Measurements from ENCODE around the gene DNMT3A. TPM values are rescaled to one million over a fixed set of nuclear protein-coding genes. Genes with fewer than 3 reads are reported as not detected.

Gene DNMT3A
- total and polyA plus RNA-seq, 8 donors, result 3.4 to 47.4 (median 15.8) TPM

- TF ChIP-seq CTCF (IDR thresholded peaks at IDR 0.05), result no peak
- H3K27ac ChIP-seq, result peak overlapping the region in 2 of 5 donors; percentile 83 to 89
- H3K27me3 ChIP-seq, result no peaks in the 10 kb centered on the region
- intact Hi-C loops (cut with DNase I; ENCODE audit: low total_unique reads), result no loop called here
- H3K36me3 ChIP-seq, result peaks cover 0 to 41% (median 32%) of the 10 kb centered on the region in 4 donors
- H3K4me3 ChIP-seq, result no peak overlapping the region
- H3K9me3 ChIP-seq, result no peaks in the 10 kb centered on the region
- WGBS, 5 donors, result 86 to 96% (median 93%) methylated on average over 8 to 10 of the region's 10 CpGs
- peaks cover 27 to 66% (median 45%) of the 10 kb centered on the region in 4 donors for H3K4me1 ChIP-seq
- DNase-seq, result no peak
These were observed 61.6 kb downstream of the DNMT3A start for GRCh38 chr2:25280051-25280687.

GRCh38 chr2:25279091-25279651, 62.6 kb downstream of the DNMT3A start:
- H3K36me3 ChIP-seq, result peaks cover 0 to 45% (median 40%) of the 10 kb centered on the region in 4 donors
- H3K27me3 ChIP-seq, result no peaks in the 10 kb centered on the region
- TF ChIP-seq CTCF (IDR thresholded peaks at IDR 0.05), result no peak
- WGBS, 5 donors, result 44 to 66% (median 55%) methylated on average over 12 of the region's 12 CpGs
- peak; percentile 35 to 70 for DNase-seq
- no peaks in the 10 kb centered on the region for H3K9me3 ChIP-seq
- H3K4me1 ChIP-seq, result peaks cover 36 to 71% (median 51%) of the 10 kb centered on the region in 4 donors
- no peak overlapping the region for H3K4me3 ChIP-seq
- intact Hi-C loops (cut with DNase I; ENCODE audit: low total_unique reads), result no loop called here
- H3K27ac ChIP-seq, result peak overlapping the region in 4 of 5 donors; percentile 5 to 89 (median 58)

- DNase-seq, result peak; percentile 55 to 88
- Histone ChIP-seq H3K9me3 (no peaks in the 10 kb centered on the region), H3K27me3 (no peaks in the 10 kb centered on the region), H3K4me3 (peak overlapping the region; percentile 41 to 48 (median 46)), H3K4me1 (peaks cover 35 to 82% (median 55%) of the 10 kb centered on the region in 4 donors), H3K27ac (peak overlapping the region; percentile 41 to 89 (median 78)), H3K36me3 (peaks cover 0 to 48% (median 41%) of the 10 kb centered on the region in 4 donors)
- intact Hi-C loops (cut with DNase I; ENCODE audit: low total_unique reads), result no loop called here
- TF ChIP-seq CTCF (IDR thresholded peaks at IDR 0.05) (peak in 5 of 7 experiments; percentile 40 to 89 (median 76)), POLR2AphosphoS5 (IDR thresholded peaks at IDR 0.05) (no peak), EP300 (IDR thresholded peaks at IDR 0.05) (no peak), POLR2A (IDR thresholded peaks at IDR 0.05) (no peak)
- WGBS, 5 donors, result 29 to 55% (median 52%) methylated on average over 44 to 60 of the region's 60 CpGs
These were observed 64.9 kb downstream of the DNMT3A start for GRCh38 chr2:25276569-25277465.

- no peaks in the 10 kb centered on the region for H3K9me3 ChIP-seq
- no peaks in the 10 kb centered on the region for H3K27me3 ChIP-seq
- intact Hi-C loops (cut with DNase I; ENCODE audit: low total_unique reads), result no loop called here
- peaks cover 32 to 70% (median 53%) of the 10 kb centered on the region in 4 donors for H3K4me1 ChIP-seq
- H3K27ac ChIP-seq, result peak overlapping the region in 4 of 5 donors; percentile 29 to 89 (median 70)
- TF ChIP-seq POLR2A (IDR thresholded peaks at IDR 0.05), result no peak
- no peak for TF ChIP-seq CTCF (IDR thresholded peaks at IDR 0.05)
- TF ChIP-seq EP300 (IDR thresholded peaks at IDR 0.05), result no peak
- no peak for TF ChIP-seq POLR2AphosphoS5 (IDR thresholded peaks at IDR 0.05)
- no peak overlapping the region for H3K4me3 ChIP-seq
- DNase-seq, result no peak
- H3K36me3 ChIP-seq, result peaks cover 0 to 48% (median 42%) of the 10 kb centered on the region in 4 donors
- 63 to 78% (median 67%) methylated on average over 6 of the region's 6 CpGs for WGBS, 5 donors
These were observed 66.2 kb downstream of the DNMT3A start for GRCh38 chr2:25275575-25275965.

Data from stomach (tissue), 9 donors.